ENCODE data around the gene YWHAH.

DNA sequence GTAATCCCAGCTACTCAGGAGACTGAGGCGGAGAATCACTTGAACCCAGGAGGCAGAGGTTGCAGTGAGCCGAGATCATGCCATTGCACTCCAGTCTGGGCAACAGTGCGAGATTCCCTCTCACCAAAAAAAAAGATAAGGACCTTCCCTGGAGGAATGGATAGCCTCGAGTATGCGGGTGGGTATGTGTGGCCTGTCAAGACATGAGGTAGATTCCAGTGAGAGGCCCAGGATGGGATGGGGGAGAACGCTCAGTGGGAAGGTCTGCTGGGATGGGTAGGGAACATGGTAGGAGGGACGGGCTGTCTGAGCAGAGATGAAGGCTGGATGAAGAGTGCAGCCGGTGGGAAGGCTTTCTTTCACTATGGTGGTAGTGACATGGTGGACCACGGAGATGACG is 39.0 kb upstream of the YWHAH start:
- TF ChIP-seq, protein P1, sequence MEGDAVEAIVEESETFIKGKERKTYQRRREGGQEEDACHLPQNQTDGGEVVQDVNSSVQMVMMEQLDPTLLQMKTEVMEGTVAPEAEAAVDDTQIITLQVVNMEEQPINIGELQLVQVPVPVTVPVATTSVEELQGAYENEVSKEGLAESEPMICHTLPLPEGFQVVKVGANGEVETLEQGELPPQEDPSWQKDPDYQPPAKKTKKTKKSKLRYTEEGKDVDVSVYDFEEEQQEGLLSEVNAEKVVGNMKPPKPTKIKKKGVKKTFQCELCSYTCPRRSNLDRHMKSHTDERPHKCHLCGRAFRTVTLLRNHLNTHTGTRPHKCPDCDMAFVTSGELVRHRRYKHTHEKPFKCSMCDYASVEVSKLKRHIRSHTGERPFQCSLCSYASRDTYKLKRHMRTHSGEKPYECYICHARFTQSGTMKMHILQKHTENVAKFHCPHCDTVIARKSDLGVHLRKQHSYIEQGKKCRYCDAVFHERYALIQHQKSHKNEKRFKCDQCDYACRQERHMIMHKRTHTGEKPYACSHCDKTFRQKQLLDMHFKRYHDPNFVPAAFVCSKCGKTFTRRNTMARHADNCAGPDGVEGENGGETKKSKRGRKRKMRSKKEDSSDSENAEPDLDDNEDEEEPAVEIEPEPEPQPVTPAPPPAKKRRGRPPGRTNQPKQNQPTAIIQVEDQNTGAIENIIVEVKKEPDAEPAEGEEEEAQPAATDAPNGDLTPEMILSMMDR (IDR thresholded peaks at IDR 0.05) = no peak
- TF ChIP-seq POLR2A (IDR thresholded peaks at IDR 0.05) (no peak), POLR2AphosphoS5 (IDR thresholded peaks at IDR 0.05) (no peak), EP300 (IDR thresholded peaks at IDR 0.05) (no peak)
